ENCODE data around the gene TRRAP.

Gene TRRAP

GRCh38 chr7:98878365-98879197, at the start of gene TRRAP (continued):
- peak; percentile 86 for TF ChIP-seq GLIS2 (tag by site-specific recombination; IDR thresholded peaks at IDR 0.05)
- peak; percentile 63 for TF ChIP-seq YY2 (tag by site-specific recombination; IDR thresholded peaks at IDR 0.05)
- TF ChIP-seq, protein P1, sequence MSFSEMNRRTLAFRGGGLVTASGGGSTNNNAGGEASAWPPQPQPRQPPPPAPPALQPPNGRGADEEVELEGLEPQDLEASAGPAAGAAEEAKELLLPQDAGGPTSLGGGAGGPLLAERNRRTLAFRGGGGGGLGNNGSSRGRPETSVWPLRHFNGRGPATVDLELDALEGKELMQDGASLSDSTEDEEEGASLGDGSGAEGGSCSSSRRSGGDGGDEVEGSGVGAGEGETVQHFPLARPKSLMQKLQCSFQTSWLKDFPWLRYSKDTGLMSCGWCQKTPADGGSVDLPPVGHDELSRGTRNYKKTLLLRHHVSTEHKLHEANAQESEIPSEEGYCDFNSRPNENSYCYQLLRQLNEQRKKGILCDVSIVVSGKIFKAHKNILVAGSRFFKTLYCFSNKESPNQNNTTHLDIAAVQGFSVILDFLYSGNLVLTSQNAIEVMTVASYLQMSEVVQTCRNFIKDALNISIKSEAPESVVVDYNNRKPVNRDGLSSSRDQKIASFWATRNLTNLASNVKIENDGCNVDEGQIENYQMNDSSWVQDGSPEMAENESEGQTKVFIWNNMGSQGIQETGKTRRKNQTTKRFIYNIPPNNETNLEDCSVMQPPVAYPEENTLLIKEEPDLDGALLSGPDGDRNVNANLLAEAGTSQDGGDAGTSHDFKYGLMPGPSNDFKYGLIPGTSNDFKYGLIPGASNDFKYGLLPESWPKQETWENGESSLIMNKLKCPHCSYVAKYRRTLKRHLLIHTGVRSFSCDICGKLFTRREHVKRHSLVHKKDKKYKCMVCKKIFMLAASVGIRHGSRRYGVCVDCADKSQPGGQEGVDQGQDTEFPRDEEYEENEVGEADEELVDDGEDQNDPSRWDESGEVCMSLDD (tag by site-specific recombination; IDR thresholded peaks at IDR 0.05) = peak; percentile 60; the same call in 1 of the 2 replicates
- TF ChIP-seq ZNF692 (tag by site-specific recombination; IDR thresholded peaks at IDR 0.05) = peak; percentile 89
- TF ChIP-seq, protein P2, sequence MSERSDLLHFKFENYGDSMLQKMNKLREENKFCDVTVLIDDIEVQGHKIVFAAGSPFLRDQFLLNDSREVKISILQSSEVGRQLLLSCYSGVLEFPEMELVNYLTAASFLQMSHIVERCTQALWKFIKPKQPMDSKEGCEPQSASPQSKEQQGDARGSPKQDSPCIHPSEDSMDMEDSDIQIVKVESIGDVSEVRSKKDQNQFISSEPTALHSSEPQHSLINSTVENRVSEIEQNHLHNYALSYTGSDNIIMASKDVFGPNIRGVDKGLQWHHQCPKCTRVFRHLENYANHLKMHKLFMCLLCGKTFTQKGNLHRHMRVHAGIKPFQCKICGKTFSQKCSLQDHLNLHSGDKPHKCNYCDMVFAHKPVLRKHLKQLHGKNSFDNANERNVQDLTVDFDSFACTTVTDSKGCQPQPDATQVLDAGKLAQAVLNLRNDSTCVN (tag by site-specific recombination; optimal IDR thresholded peaks at IDR 0.05) = peak; percentile 88
- TF ChIP-seq ZBTB48 (tag by site-specific recombination; IDR thresholded peaks at IDR 0.05) = 0 out of 2 replicates have a peak, but pooled peaks have one; percentile 47
- 0 out of 2 replicates have a peak, but pooled peaks have one; percentile 38 for TF ChIP-seq ZNF792 (tag by site-specific recombination; IDR thresholded peaks at IDR 0.05)
- peak; percentile 51 for TF ChIP-seq KLF10 (tag by site-specific recombination; IDR thresholded peaks at IDR 0.05)
- TF ChIP-seq ZNF645 (tag by site-specific recombination; IDR thresholded peaks at IDR 0.05) = no peak
- TF ChIP-seq, protein P3, sequence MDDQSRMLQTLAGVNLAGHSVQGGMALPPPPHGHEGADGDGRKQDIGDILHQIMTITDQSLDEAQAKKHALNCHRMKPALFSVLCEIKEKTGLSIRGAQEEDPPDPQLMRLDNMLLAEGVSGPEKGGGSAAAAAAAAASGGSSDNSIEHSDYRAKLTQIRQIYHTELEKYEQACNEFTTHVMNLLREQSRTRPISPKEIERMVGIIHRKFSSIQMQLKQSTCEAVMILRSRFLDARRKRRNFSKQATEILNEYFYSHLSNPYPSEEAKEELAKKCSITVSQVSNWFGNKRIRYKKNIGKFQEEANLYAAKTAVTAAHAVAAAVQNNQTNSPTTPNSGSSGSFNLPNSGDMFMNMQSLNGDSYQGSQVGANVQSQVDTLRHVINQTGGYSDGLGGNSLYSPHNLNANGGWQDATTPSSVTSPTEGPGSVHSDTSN (CRISPR knock-in tag; IDR thresholded peaks at IDR 0.05) = 0 out of 2 replicates have a peak, but pooled peaks have one; percentile 19
- peak; percentile 93 for TF ChIP-seq CTCF (tag by site-specific recombination; IDR thresholded peaks at IDR 0.05)
- TF ChIP-seq ZNF394 (tag by site-specific recombination; IDR thresholded peaks at IDR 0.05; ENCODE audit: borderline replicate concordance) = peak; percentile 52; the same call in 1 of the 2 replicates
- peak; percentile 75 for TF ChIP-seq ZFHX2 (tag by site-specific recombination; conservative IDR thresholded peaks at IDR 0.05)
- peak; percentile 52; the same call in 1 of the 2 replicates for TF ChIP-seq ZNF843 (tag by site-specific recombination; IDR thresholded peaks at IDR 0.05)
- 0 out of 2 replicates have a peak, but pooled peaks have one; percentile 67 for TF ChIP-seq ZNF324 (tag by site-specific recombination; IDR thresholded peaks at IDR 0.05)
- peak; percentile 48; the same call in 1 of the 2 replicates for TF ChIP-seq GLI4 (tag by site-specific recombination; IDR thresholded peaks at IDR 0.05)
- TF ChIP-seq GLIS1 (tag by site-specific recombination; IDR thresholded peaks at IDR 0.05) = peak; percentile 43
- peak; percentile 76 for TF ChIP-seq ZNF600 (tag by site-specific recombination; IDR thresholded peaks at IDR 0.05)
- 0 out of 2 replicates have a peak, but pooled peaks have one; percentile 9 for TF ChIP-seq ZSCAN16 (tag by site-specific recombination; IDR thresholded peaks at IDR 0.05)
- peak; percentile 87 for TF ChIP-seq ZNF501 (tag by site-specific recombination; IDR thresholded peaks at IDR 0.05)
- TF ChIP-seq ZNF16 (tag by site-specific recombination; IDR thresholded peaks at IDR 0.05; ENCODE audit: low read depth) = no peak
- peak; percentile 38; the same call in 1 of the 2 replicates for TF ChIP-seq ZNF335 (tag by site-specific recombination; conservative IDR thresholded peaks at IDR 0.05)
- no peak for TF ChIP-seq RBAK (tag by site-specific recombination; IDR thresholded peaks at IDR 0.05)
- TF ChIP-seq, protein P4, sequence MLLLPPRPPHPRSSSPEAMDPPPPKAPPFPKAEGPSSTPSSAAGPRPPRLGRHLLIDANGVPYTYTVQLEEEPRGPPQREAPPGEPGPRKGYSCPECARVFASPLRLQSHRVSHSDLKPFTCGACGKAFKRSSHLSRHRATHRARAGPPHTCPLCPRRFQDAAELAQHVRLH (tag by site-specific recombination; IDR thresholded peaks at IDR 0.05) = peak; percentile 88
- 0 out of 2 replicates have a peak, but pooled peaks have one; percentile 21 for TF ChIP-seq ZNF791 (tag by site-specific recombination; IDR thresholded peaks at IDR 0.05)
- TF ChIP-seq ZIC2 (tag by site-specific recombination; IDR thresholded peaks at IDR 0.05) = peak; percentile 47; the same call in 1 of the 2 replicates
- TF ChIP-seq ZNF24 (tag by site-specific recombination; IDR thresholded peaks at IDR 0.05) = peak; percentile 69; the same call in 1 of the 2 replicates

Data from HEK293 (cell line).